Measurements from ENCODE around the gene CPXM2.
"Not testable (repeated sequence)": the region's sequence is repeated elsewhere in the genome, so short reads cannot be mapped to it uniquely, and the experiment has no call there.

The CPXM2 gene

GRCh38 chr10:123744224-123744536 is 147.4 kb downstream of the CPXM2 start:
- no peak overlapping the region for H3K4me3 ChIP-seq (ENCODE audit: low read length)
- DNase-seq (ENCODE audit: low read depth) = no peak
- TF ChIP-seq CTCF (conservative IDR thresholded peaks at IDR 0.05; ENCODE audit: low read depth, low read length) = no peak

- DNase-seq (ENCODE audit: low read depth) = no peak
- TF ChIP-seq CTCF (conservative IDR thresholded peaks at IDR 0.05; ENCODE audit: low read depth, low read length) = no peak
- H3K4me3 ChIP-seq (ENCODE audit: low read length) = no peak overlapping the region
Measured at GRCh38 chr10:123743441-123744223, 148.0 kb downstream of the CPXM2 start.

- DNase-seq (ENCODE audit: low read depth) = no peak
- H3K4me3 ChIP-seq (ENCODE audit: low read length) = no peak overlapping the region
- no peak for TF ChIP-seq CTCF (conservative IDR thresholded peaks at IDR 0.05; ENCODE audit: low read depth, low read length)
Measured at GRCh38 chr10:123742751-123743440, 148.7 kb downstream of the CPXM2 start.

GRCh38 chr10:123741711-123742110 is 149.9 kb downstream of the CPXM2 start:
- no peak for DNase-seq (ENCODE audit: low read depth)
- TF ChIP-seq CTCF (conservative IDR thresholded peaks at IDR 0.05; ENCODE audit: low read depth, low read length) = no peak

GRCh38 chr10:123741146-123741545 is 150.5 kb downstream of the CPXM2 start:
- no peak for DNase-seq (ENCODE audit: low read depth)
- no peak overlapping the region for H3K4me3 ChIP-seq (ENCODE audit: low read length)
- TF ChIP-seq CTCF (conservative IDR thresholded peaks at IDR 0.05; ENCODE audit: low read depth, low read length) = no peak

More at GRCh38 chr10:123741711-123742110, 149.9 kb downstream of the CPXM2 start:
- H3K4me3 ChIP-seq (ENCODE audit: low read length) = no peak overlapping the region

GRCh38 chr10:123736917-123737316 is 154.7 kb downstream of the CPXM2 start:
- H3K4me3 ChIP-seq (ENCODE audit: low read length); DNase-seq (ENCODE audit: low read depth): not testable (repeated sequence)

- no peak for DNase-seq (ENCODE audit: low read depth)
- H3K4me3 ChIP-seq (ENCODE audit: low read length) = no peak overlapping the region
- TF ChIP-seq CTCF (conservative IDR thresholded peaks at IDR 0.05; ENCODE audit: low read depth, low read length) = no peak
Measured at GRCh38 chr10:123729523-123729922, 162.1 kb downstream of the CPXM2 start.

Data from retinal pigment epithelial cell (primary cell).